Breast epithelium (tissue), 4 donors: ENCODE results near the gene LOXL3. TPM values are rescaled to one million over a fixed set of nuclear protein-coding genes. Genes with fewer than 3 reads are reported as not detected.

ENCODE experiments used
- DNase-seq, 2 donors: peaks; one replicate each; pipeline ENCODE4 v3.0.0-alpha.2; 2019; ENCODE audit warnings: low spot score in 2 of 2
- H3K27ac ChIP-seq, 2 donors: fragments of 200-600 bp; sonication (generic) in 1 of 2; one replicate each; pipeline ENCODE4 v1.5.1; 2016 to 2019; ENCODE audit warnings: mild to moderate bottlenecking in 1 of 2
- H3K27me3 ChIP-seq, 2 donors: fragments of 200-600 bp; sonication (generic) in 1 of 2; one replicate each; pipeline versions ENCODE4 v1.5.1 to v1.6.0; 2017 to 2019; ENCODE audit warnings: control low read depth in 1 of 2, mild to moderate bottlenecking in 1 of 2
- H3K36me3 ChIP-seq: fragments of 200-600 bp; one replicate; pipeline ENCODE4 v1.5.1; 2019
- H3K4me1 ChIP-seq, 2 donors: fragments of 200-600 bp; sonication (generic); one replicate each; pipeline ENCODE4 v1.5.1; 2016 to 2019; ENCODE audit warnings: control low read depth in 1 of 2
- H3K4me3 ChIP-seq, 3 donors: fragments of 200-600 bp; sonication (generic); 1 replicate in 2 of 3; 2 replicates in 1 of 3; pipeline ENCODE4 v1.5.1; 2016 to 2019; ENCODE audit warnings: mild to moderate bottlenecking in 3 of 3, moderate library complexity in 2 of 3
- H3K9me3 ChIP-seq, 2 donors: fragments of 200-600 bp; sonication (generic) in 1 of 2; one replicate each; pipeline ENCODE4 v1.5.1; 2016 to 2019; ENCODE audit warnings: control low read depth in 1 of 2
- POLR2A ChIP-seq: fragments of 450-650 bp; IDR thresholded peaks from one replicate; pipeline ENCODE4 v1.6.1; 2016; ENCODE audit warnings: antibody characterized with exemption, mild to moderate bottlenecking, moderate library complexity
- POLR2AphosphoS5 ChIP-seq, 3 donors: sonication (generic); formaldehyde crosslinking; IDR thresholded peaks; one replicate each; pipeline ENCODE4 v1.6.1; 2017; ENCODE audit warnings: antibody characterized with exemption in 3 of 3
- intact Hi-C: fragments of 100-400 bp; cut with DNase I; formaldehyde crosslinking; loops from one replicate; pipeline ENCODE4 v1.15.1; 2023; ENCODE audit warnings: low total_unique reads
- total RNA-seq, 3 donors: library from RNA; depleted of rRNA; stranded (reverse); fragments of >200 nt; gene quantifications; one replicate each; pipeline ENCODE4 v1.1.0, GENCODE V29; 2016
- TF ChIP-seq, protein P1 (sequence below), 3 donors: fragments of 450-650 bp; IDR thresholded peaks; one replicate each; pipeline ENCODE4 v1.5.1; 2016 to 2017; ENCODE audit warnings: antibody characterized with exemption in 3 of 3, mild to moderate bottlenecking in 3 of 3, moderate library complexity in 3 of 3

LOXL3 gene
- total RNA-seq, 3 donors from 2014 or later = 3.7 to 7.8 (median 6.6) TPM

DNA sequence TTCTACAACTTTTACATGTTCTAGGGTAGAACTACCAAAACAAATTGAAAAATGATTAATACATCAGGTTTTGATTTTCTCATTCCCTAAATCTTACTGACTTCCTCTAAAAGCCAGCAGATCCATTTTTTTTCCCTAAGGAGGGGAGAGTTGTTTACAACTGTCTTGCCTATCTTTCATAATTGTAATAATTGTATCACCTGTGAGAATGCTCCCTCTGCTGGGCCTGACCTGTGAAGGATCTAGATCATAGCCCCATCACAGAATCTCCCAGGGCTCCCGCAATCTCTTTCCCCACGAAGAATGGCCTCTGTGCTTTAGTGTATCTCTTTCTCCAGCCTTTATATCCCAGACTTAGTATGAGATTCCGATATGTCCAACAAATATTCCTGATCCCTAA, 9.1 kb downstream of the LOXL3 start:
- DNase-seq = no peak
- H3K27ac ChIP-seq = no peak overlapping the region
- H3K4me1 ChIP-seq = no peaks in the 10 kb centered on the region
- no peak overlapping the region for H3K4me3 ChIP-seq
- H3K36me3 ChIP-seq = no peaks in the 10 kb centered on the region
- no peaks in the 10 kb centered on the region for H3K27me3 ChIP-seq
- intact Hi-C loops = no loop called here
- TF ChIP-seq, protein P1, sequence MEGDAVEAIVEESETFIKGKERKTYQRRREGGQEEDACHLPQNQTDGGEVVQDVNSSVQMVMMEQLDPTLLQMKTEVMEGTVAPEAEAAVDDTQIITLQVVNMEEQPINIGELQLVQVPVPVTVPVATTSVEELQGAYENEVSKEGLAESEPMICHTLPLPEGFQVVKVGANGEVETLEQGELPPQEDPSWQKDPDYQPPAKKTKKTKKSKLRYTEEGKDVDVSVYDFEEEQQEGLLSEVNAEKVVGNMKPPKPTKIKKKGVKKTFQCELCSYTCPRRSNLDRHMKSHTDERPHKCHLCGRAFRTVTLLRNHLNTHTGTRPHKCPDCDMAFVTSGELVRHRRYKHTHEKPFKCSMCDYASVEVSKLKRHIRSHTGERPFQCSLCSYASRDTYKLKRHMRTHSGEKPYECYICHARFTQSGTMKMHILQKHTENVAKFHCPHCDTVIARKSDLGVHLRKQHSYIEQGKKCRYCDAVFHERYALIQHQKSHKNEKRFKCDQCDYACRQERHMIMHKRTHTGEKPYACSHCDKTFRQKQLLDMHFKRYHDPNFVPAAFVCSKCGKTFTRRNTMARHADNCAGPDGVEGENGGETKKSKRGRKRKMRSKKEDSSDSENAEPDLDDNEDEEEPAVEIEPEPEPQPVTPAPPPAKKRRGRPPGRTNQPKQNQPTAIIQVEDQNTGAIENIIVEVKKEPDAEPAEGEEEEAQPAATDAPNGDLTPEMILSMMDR (IDR thresholded peaks at IDR 0.05) = no peak
- TF ChIP-seq POLR2A = no peak
- no peak for TF ChIP-seq POLR2AphosphoS5 (IDR thresholded peaks at IDR 0.05)
- H3K9me3 ChIP-seq = no peaks in the 10 kb centered on the region

DNA sequence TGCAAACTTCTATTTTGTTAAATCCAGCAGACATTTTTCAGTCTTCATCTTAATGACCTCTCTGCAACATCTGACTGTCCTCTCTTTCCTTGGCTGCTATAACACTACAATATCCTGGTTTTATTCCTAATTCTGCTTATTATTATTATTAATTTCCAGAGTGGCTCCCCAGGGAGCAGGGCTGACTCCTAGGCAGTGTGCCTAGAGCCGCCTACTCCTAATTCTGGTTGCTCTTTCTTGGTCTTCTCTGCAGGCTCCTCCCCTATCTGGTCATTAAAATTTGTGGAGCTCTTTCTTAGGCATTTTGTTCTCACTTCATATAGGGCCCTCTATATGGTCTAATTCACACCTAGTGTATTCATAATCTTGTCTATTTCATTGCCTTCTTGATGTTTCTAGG, 10.8 kb downstream of the LOXL3 start:
- TF ChIP-seq, protein P1 (IDR thresholded peaks at IDR 0.05) = no peak
- TF ChIP-seq POLR2AphosphoS5 (IDR thresholded peaks at IDR 0.05) (no peak), POLR2A (no peak)

DNA sequence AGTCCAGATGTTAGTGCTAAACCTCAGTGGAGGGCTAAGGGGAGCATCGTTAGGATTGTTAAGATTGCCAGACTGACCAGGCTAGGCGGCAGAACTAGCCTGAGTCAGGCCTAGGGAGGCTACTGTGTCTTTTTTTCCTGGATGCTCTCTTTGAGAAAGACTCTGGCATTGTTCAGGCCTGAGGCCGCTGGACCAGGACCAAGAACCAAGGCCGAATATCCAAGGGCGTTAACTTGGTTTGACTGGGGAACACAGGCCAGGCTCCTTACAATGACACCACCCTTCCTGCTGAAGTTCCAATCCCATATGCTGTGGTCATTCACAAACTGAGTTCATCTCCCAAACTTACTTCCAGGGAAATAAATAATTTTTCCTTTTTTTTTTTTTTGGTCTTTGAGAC, 13.5 kb downstream of the LOXL3 start:
- Histone ChIP-seq H3K4me1 (no peaks in the 10 kb centered on the region), H3K27me3 (no peaks in the 10 kb centered on the region), H3K9me3 (no peaks in the 10 kb centered on the region), H3K27ac (no peak overlapping the region), H3K36me3 (no peaks in the 10 kb centered on the region), H3K4me3 (no peak overlapping the region)
- no peak for DNase-seq
- TF ChIP-seq, protein P1 (IDR thresholded peaks at IDR 0.05) = no peak
- no peak for TF ChIP-seq POLR2AphosphoS5 (IDR thresholded peaks at IDR 0.05)
- no peak for TF ChIP-seq POLR2A
- intact Hi-C loops = no loop called here

More for the DNA sequence above, 10.8 kb downstream of the LOXL3 start:
- no peaks in the 10 kb centered on the region for H3K36me3 ChIP-seq
- H3K9me3 ChIP-seq = no peaks in the 10 kb centered on the region
- no peak for DNase-seq
- H3K27me3 ChIP-seq = no peaks in the 10 kb centered on the region
- intact Hi-C loops = no loop called here
- no peak overlapping the region for H3K4me3 ChIP-seq
- H3K4me1 ChIP-seq = no peaks in the 10 kb centered on the region
- H3K27ac ChIP-seq = no peak overlapping the region

DNA sequence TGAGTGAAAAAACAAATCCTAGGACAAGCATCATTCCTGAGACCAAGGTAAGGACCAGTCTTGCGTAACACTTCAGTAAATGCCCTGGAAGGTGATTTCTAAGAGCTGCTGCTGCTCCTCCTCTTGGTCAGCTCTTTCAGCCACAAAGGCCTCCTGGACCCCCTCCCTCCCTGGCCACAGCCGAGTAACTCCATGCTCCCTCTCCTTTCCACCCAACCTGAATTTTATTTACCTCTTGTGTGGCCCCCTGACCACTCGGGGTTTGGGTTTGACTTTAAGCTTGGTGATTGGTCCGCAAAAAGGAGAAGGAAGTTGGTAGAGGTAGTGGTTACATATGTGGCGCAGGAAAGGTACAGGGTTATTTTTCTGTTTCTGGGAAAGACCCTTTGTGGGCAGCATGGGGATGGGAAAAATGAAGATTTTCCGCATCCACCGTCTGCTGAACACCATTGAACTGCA, 14.8 kb downstream of the LOXL3 start:
- intact Hi-C loops = no loop called here
- Histone ChIP-seq H3K27me3 (no peaks in the 10 kb centered on the region), H3K27ac (no peak overlapping the region), H3K4me3 (no peak overlapping the region), H3K4me1 (no peaks in the 10 kb centered on the region), H3K36me3 (no peaks in the 10 kb centered on the region), H3K9me3 (no peaks in the 10 kb centered on the region)
- no peak for DNase-seq
- no peak for TF ChIP-seq POLR2AphosphoS5 (IDR thresholded peaks at IDR 0.05)
- TF ChIP-seq, protein P1 (IDR thresholded peaks at IDR 0.05) = no peak
- no peak for TF ChIP-seq POLR2A

DNA sequence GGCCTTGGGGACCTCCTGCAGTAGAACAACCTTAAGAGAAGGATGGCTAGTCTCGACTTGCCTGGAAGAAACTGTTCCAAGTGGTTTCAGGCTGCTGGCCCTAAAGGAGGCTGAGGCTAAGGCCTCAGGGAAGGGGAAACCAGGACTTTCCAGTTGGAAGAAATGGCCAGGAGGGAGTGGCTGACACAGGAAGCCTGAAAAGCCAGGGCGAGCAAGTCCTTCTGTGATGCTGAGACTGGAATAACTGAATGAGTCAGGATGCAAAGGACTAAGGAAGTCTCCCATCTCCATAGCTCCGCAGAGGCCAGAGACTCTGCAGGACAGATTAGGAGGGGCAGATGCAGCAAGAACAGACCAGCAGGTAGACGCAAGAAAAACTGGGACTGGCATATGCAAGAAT, 16.6 kb downstream of the LOXL3 start:
- no peak overlapping the region for H3K4me3 ChIP-seq
- no peaks in the 10 kb centered on the region for H3K4me1 ChIP-seq
- DNase-seq = no peak
- intact Hi-C loops = no loop called here
- no peaks in the 10 kb centered on the region for H3K9me3 ChIP-seq
- TF ChIP-seq POLR2A (no peak), POLR2AphosphoS5 (IDR thresholded peaks at IDR 0.05) (no peak)
- H3K27ac ChIP-seq = no peak overlapping the region
- no peaks in the 10 kb centered on the region for H3K27me3 ChIP-seq
- no peaks in the 10 kb centered on the region for H3K36me3 ChIP-seq
